ENCODE data around the gene RNF5. TPM values are rescaled to one million over a fixed set of nuclear protein-coding genes. Genes with fewer than 3 reads are reported as not detected.

RNF5 gene
- total and polyA plus RNA-seq, 2 experiments from 2014 or later = 133 to 169 TPM

DNA sequence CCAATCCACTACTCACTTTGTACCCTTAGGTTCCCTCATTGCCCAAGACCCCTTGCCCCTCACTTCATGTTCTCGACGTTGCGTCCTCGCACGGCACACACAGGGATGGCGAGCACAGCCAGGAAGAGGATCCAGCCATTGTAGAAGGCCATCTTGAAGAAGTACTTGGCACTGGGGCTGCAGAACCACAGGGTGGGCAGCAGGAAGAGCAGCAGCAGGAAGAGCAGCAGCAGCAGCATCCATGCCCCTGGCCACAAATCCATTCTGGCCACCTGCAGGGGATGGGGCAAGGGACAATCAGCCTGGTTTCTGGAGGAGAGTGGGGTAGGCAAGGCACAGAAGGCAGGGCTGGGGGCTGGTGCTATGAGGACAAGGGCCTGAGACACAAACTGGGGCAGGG lies 7.0 kb upstream of the RNF5 start:
- DNase-seq (ENCODE audit: low spot score) = no peak
- Histone ChIP-seq H4K20me1 (ENCODE audit: insufficient read depth, poor library complexity, severe bottlenecking) (no peaks in the 10 kb centered on the region), H3K79me2 (peaks cover 44% of the 10 kb centered on the region), H3K9me2 (replicated peaks; ENCODE audit: insufficient read depth) (no peaks in the 10 kb centered on the region), H2AFZ (no peak overlapping the region), H3K36me3 (replicated peaks; ENCODE audit: insufficient read depth, low read depth) (no peaks in the 10 kb centered on the region), H3K4me1 (ENCODE audit: insufficient read depth) (peaks cover 12% of the 10 kb centered on the region), H3K9me3 (ENCODE audit: low read depth) (no peaks in the 10 kb centered on the region), H3K27ac (no peak overlapping the region), H3K4me3 (no peak overlapping the region), H3K27me3 (no peaks in the 10 kb centered on the region), H3K4me2 (no peak overlapping the region)
- TF ChIP-seq EZH2phosphoT487 (IDR thresholded peaks at IDR 0.05; ENCODE audit: low read depth, severe bottlenecking, unreplicated experiment) = no peak
- TF ChIP-seq, protein P1, sequence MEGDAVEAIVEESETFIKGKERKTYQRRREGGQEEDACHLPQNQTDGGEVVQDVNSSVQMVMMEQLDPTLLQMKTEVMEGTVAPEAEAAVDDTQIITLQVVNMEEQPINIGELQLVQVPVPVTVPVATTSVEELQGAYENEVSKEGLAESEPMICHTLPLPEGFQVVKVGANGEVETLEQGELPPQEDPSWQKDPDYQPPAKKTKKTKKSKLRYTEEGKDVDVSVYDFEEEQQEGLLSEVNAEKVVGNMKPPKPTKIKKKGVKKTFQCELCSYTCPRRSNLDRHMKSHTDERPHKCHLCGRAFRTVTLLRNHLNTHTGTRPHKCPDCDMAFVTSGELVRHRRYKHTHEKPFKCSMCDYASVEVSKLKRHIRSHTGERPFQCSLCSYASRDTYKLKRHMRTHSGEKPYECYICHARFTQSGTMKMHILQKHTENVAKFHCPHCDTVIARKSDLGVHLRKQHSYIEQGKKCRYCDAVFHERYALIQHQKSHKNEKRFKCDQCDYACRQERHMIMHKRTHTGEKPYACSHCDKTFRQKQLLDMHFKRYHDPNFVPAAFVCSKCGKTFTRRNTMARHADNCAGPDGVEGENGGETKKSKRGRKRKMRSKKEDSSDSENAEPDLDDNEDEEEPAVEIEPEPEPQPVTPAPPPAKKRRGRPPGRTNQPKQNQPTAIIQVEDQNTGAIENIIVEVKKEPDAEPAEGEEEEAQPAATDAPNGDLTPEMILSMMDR (IDR thresholded peaks at IDR 0.05; ENCODE audit: poor library complexity) = no peak
- TF ChIP-seq EZH2 (IDR thresholded peaks at IDR 0.05; ENCODE audit: borderline replicate concordance) = no peak
- 98% methylated on average over 6 of the region's 6 CpGs for WGBS (ENCODE audit: low lambda C conversion rate, missing lambda C conversion rate)

DNA sequence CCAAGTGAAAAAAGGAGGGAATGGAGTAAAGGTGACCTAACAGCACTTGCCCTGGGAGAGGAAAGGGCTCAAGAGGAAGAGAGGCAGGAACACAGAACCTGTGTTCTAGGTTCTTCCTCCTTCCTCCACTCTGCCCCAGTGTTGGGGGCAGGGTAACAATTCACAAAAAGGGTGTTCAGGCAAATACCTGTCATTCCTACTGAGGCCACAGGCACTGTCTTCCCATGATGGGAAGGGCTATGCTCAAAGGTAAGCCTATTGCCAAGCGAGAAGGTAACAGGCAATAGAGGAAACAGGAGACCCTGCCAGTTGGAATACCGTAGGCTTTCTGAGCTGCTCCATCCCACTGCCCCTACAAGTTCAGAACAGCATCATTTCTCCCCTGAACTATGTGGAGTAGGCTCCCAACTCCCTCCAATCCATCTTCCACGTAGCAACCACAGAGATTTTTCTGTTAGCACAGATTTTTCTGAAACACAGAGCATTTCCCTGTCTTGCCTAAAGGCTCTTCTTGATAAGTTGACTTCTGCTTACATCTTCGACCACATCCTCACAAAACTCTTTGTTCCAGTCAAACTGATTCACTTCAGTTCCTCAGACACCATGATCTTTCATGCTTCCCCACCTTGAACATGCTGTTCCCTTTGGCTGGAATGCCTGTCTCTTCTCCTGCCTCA lies 5.0 kb upstream of the RNF5 start:
- no peak for DNase-seq (ENCODE audit: low spot score)
- H3K4me1 ChIP-seq (ENCODE audit: insufficient read depth) = peaks cover 10% of the 10 kb centered on the region
- 81% methylated on average over 4 of the region's 4 CpGs for WGBS (ENCODE audit: low lambda C conversion rate, missing lambda C conversion rate)
- H3K27me3 ChIP-seq = no peaks in the 10 kb centered on the region
- TF ChIP-seq, protein P1 (IDR thresholded peaks at IDR 0.05; ENCODE audit: poor library complexity) = no peak
- TF ChIP-seq EZH2phosphoT487 (IDR thresholded peaks at IDR 0.05; ENCODE audit: low read depth, severe bottlenecking, unreplicated experiment) (no peak), EZH2 (IDR thresholded peaks at IDR 0.05; ENCODE audit: borderline replicate concordance) (no peak)
- peak overlapping the region; percentile 25 for H3K27ac ChIP-seq
- H3K4me2 ChIP-seq = peak overlapping the region; percentile 83
- no peaks in the 10 kb centered on the region for H3K9me2 ChIP-seq (replicated peaks; ENCODE audit: insufficient read depth)
- H3K9me3 ChIP-seq (ENCODE audit: low read depth) = no peaks in the 10 kb centered on the region
- H3K36me3 ChIP-seq (replicated peaks; ENCODE audit: insufficient read depth, low read depth) = no peaks in the 10 kb centered on the region
- H3K79me2 ChIP-seq = peaks cover 44% of the 10 kb centered on the region
- no peak overlapping the region for H2AFZ ChIP-seq
- no peaks in the 10 kb centered on the region for H4K20me1 ChIP-seq (ENCODE audit: insufficient read depth, poor library complexity, severe bottlenecking)
- H3K4me3 ChIP-seq = no peak overlapping the region

- TF ChIP-seq EZH2 (IDR thresholded peaks at IDR 0.05; ENCODE audit: borderline replicate concordance) (no peak), EZH2phosphoT487 (IDR thresholded peaks at IDR 0.05; ENCODE audit: low read depth, severe bottlenecking, unreplicated experiment) (no peak)
- TF ChIP-seq, protein P1 (IDR thresholded peaks at IDR 0.05; ENCODE audit: poor library complexity) = no peak
- no peaks in the 10 kb centered on the region for H3K27me3 ChIP-seq
- H3K79me2 ChIP-seq = peaks cover 53% of the 10 kb centered on the region
- peak overlapping the region; percentile 83 for H3K4me2 ChIP-seq
- DNase-seq (ENCODE audit: low spot score) = no peak
- H3K9me3 ChIP-seq (ENCODE audit: low read depth) = no peaks in the 10 kb centered on the region
- WGBS (ENCODE audit: low lambda C conversion rate, missing lambda C conversion rate) = 93% methylated on average over 1 of the region's 1 CpG
- H4K20me1 ChIP-seq (ENCODE audit: insufficient read depth, poor library complexity, severe bottlenecking) = no peaks in the 10 kb centered on the region
- H3K36me3 ChIP-seq (replicated peaks; ENCODE audit: insufficient read depth, low read depth) = no peaks in the 10 kb centered on the region
- no peak overlapping the region for H3K4me3 ChIP-seq
- H3K9me2 ChIP-seq (replicated peaks; ENCODE audit: insufficient read depth) = no peaks in the 10 kb centered on the region
- no peak overlapping the region for H3K27ac ChIP-seq
- H2AFZ ChIP-seq = no peak overlapping the region
- peaks cover 13% of the 10 kb centered on the region for H3K4me1 ChIP-seq (ENCODE audit: insufficient read depth)
These were observed 3.8 kb upstream of the RNF5 start for GRCh38 chr6:32174416-32174815.

Measured in hepatocyte (in vitro differentiated cells).